GM18867 (cell line): ENCODE measurements around the gene FBN2.
"Not testable (repeated sequence)": the region's sequence is repeated elsewhere in the genome, so short reads cannot be mapped to it uniquely, and the experiment has no call there.

Experiments used
- ATAC-seq: cut with Tn5 transposase; IDR thresholded peaks from one replicate; pipeline ENCODE4 v1.9.1; 2021; ENCODE audit warnings: mild to moderate bottlenecking, moderate library complexity; ENCODE audit not compliant: unreplicated experiment

Gene FBN2

DNA sequence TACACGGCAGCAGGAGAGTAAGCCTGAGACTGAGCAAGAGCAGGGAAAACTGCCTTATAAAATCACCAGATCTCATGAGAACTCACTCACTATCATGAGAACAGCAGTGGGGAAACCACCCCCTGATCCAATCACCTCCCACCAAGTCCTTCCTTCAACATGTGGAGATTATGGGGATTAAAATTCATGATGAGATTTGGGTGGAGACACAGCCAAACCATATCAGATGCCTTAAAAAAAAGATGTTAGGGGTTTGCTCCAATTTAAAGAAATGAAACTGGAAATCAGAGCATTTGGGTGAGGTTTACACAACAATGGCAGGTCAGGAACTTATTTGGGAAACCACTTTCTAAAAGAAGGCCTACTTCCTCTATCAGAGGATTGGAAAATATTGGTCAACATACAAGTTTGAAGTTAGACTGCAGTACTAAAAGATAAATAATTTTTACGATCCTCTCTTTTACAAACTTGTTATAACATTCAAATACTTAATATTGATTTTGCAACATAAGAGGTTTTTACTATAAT is 105.1 kb downstream of the FBN2 start:
- no peak for ATAC-seq

DNA sequence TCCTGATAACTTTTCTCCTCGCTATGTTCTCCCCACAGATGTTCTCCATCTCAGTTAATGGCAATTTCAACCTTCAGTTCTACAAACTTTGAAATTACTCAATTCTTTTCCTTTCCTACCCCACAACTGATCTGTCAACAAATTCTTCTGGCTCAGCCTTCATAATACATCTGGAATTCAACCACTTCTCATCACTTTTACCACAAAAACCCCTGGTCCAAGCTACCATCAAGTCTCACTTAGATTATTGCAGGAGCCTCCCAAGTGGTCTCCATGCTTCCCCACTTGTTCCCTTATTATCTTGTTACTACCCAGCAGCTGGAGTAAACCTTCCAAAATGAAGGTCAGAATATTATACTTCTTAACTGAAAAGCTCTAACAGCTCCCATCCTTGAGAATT is 110.1 kb downstream of the FBN2 start:
- ATAC-seq = no peak

DNA sequence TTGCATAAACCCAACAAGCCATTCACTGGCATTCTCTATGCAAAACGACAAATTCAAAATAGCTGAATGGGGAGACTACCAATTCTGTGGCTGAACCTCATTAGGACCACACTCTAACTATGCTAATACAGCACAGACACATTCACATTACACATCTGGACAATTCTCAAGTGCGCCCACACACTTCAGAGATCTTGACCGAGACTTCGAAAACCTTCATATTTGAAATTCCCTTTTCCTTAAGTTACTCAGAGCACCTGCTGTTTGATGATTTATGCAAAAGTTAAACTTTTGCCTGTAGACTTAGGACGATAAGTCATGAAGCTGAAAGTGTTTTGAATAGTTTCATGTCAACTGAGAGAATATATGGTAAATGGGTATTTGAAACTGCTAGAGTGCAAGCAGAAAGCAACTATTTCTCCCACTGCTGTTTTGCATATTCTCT is 111.9 kb downstream of the FBN2 start:
- peak; percentile 97 for ATAC-seq

GRCh38 chr5:128424646-128425045 is 113.4 kb downstream of the FBN2 start:
- no peak for ATAC-seq

DNA sequence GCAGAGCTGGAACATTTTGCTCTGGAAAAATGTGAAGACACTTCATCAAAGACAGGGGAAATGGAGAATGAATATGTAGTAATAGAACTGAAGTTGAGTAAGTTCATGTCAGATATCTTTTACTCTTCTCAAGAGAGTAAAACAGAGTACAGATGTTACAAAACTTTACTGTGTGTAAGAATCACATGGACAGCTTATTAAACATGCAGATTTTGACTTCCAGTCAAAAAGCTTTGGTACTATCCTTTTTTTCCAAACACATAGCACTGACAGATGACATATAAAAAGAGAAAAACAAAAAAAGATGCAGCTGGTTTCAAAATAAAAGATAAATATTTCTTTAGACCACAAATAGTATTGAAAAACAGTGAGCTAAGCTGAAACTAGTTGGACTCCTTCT is 115.4 kb downstream of the FBN2 start:
- no peak for ATAC-seq

DNA sequence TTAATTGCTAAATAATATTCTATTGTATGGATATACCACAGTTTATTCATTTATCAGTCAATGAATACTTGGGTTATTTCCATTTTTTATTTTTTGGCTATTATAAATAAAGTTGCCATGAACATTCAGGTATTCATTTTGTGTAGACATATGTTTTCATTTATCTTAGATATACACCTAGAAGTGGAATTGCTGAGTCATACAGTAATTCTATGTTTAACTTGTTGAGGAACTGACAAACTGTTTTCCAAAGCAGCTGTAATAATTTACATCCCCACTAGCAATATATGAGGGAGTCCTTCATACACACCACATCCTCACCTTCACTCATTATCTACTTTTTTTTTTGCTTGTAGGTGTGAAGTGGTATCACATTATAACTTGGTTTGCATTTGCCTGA is 123.6 kb downstream of the FBN2 start:
- ATAC-seq = no peak

- ATAC-seq = no peak
Observed at GRCh38 chr5:128413356-128413755, 124.7 kb downstream of the FBN2 start.

GRCh38 chr5:128412145-128412930 is 125.7 kb downstream of the FBN2 start:
- no peak for ATAC-seq

- no peak for ATAC-seq
Observed at GRCh38 chr5:128409166-128409800, 128.8 kb downstream of the FBN2 start.

DNA sequence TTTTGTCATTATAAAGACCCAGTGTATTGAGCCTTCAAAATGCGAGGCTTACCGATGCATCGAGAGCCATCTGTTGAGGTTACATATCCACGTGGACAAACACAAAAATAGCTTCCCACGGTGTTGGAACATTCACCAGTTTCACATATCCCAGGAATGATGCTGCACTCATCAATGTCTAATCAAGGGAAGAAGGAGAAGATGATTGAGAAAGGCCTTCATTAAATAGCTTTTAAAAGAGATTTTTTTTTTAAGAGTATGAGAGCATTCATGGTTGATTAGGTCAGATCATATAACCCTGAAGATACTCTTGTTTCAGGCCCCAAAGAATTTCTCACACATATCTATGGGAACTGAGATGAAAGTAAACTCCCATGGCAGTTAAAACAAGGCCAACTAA is 129.4 kb downstream of the FBN2 start:
- ATAC-seq = no peak

DNA sequence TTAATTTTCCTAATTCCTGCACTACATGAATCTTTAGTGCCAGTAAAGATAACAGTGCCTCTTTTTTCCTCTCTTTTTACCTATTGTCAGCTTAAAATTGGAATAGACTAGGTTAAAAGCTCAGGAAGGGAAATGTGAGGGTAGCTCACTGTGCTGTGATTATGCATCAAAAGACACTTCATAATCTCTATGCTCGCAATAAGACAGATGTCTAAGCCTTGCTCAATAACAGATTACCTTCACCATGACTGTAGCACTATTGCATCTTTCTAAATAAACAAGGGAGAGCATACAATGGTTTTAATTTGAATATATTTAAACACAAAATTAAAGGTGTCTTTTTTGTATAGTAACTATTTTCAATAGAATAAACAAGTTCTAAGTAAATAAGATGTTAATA is 130.1 kb downstream of the FBN2 start:
- ATAC-seq = no peak

DNA sequence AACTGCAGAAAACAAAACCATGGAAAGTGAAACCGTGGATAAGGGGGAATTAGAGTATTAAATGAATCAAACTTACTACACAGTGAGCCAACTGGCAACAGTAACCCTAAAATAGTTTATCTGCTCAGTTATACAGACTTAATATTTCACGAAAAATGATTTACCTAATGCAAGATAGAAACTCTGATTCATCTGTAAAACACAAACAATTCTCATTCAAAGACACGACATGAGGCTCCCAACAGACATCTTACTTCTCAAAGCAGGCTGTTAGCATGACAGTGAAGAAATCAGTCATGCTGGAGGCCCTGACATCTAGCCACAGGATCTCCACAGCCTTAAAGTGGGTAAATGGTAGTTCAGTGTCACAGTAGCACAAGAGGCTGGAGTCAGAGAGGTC is 131.2 kb downstream of the FBN2 start:
- no peak for ATAC-seq

DNA sequence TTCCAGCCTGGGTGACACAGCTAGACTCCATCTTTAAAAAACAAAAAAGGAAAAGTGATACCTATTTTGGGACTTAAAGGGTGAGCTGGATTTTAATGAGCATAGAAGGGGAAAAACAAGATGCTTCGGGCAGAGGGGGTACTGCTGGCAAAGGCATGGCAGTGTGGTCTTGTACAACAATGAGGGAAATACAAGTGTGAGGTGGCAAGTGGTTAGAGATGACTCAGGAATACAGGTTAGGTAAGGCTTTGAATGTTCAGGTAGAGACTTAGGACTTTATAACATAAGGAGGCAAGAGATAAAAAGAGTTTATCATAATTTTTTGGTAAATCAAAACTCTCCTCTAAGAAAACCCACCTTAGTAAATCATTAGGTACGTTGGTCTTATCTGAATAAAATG is 132.9 kb downstream of the FBN2 start:
- no peak for ATAC-seq

GRCh38 chr5:128403333-128403732 is 134.7 kb downstream of the FBN2 start:
- no peak for ATAC-seq

DNA sequence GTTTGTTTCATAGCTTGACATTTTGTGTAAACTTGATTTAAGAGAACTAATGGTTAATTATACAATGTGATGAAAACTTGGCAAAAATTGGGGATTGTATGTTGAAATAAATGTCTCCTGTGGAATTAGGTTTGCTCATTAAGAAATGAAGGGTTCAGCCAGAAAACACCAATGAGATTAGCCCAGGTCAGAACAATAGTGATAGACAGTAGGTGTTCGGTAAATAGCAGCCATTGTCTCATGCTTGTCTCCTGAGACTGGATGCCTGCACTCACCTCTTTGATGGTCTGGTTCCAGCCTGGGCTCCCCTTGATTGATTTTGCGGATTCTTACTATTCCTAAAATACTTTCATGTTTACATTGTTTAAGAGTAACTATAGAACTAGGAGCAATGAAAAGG is 135.5 kb downstream of the FBN2 start:
- ATAC-seq = no peak

GRCh38 chr5:128400766-128401165 is 137.3 kb downstream of the FBN2 start:
- not testable (repeated sequence) for ATAC-seq

GRCh38 chr5:128399111-128399510 is 138.9 kb downstream of the FBN2 start:
- ATAC-seq = no peak

DNA sequence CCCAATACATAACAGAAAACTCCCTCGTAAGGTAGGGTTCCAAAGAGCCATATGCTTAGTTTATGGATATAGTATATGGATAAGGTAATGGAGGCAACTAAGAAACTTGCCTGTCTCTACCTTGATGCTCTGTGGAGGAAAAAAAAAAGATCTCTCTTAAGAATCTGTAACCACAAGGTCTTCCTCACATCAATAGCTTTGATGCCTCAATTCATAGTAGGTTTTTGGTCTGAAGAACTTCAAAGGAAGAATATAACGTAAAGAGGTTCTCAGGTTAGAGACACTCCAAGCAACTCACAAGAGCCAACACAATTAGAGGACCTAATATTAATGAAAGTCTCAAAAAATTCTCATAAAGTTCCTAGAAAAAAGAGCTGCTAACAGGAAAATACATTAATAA is 140.2 kb downstream of the FBN2 start:
- no peak for ATAC-seq

DNA sequence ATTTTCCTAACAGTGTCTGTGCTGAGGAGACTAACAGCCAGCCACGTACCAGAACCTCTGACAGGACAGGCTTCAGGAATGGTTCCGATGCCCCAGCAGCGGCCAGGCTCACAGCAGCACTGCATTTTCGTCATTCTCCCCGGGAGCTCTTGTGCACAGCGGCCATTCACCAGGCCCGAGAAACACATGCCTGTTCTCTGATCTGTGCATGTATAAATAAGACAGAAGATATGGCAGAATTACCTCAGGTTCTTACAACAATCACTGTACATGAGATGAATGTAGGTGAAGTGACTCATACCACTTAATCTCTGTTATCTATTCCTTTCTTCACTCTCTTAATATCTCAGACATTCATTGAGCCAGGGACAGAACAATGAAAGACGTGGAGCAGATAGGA is 143.0 kb downstream of the FBN2 start:
- ATAC-seq = no peak

- ATAC-seq = no peak
Observed at GRCh38 chr5:128384068-128384467, 154.0 kb downstream of the FBN2 start.

- ATAC-seq = no peak
Observed at GRCh38 chr5:128380337-128380736, 157.7 kb downstream of the FBN2 start.

GRCh38 chr5:128378632-128379031 is 159.4 kb downstream of the FBN2 start:
- no peak for ATAC-seq
